GM23338 (cell line): ENCODE data around the gene LANCL3. TPM values are rescaled to one million over a fixed set of nuclear protein-coding genes. Genes with fewer than 3 reads are reported as not detected.

Experiments used
- ATAC-seq: fragments of 200-7000 bp; cut with Tn5 transposase; 3 replicates; pipeline ENCODE4 v1.9.1; 2020
- DNase-seq: peaks from one replicate; pipeline ENCODE4 v3.0.0-alpha.2; 2015; ENCODE audit warnings: low spot score
- H2AFZ ChIP-seq: fragments of 200-600 bp; sonication (generic); 2 replicates; pipeline ENCODE4 v1.8.0; 2016; ENCODE audit warnings: antibody characterized with exemption, mild to moderate bottlenecking, moderate library complexity
- H3F3A ChIP-seq: fragments of 200-600 bp; sonication (generic); replicated peaks from 2 replicates; pipeline ENCODE4 v1.8.0; 2017; ENCODE audit warnings: antibody characterized with exemption, mixed run types, low read depth
- H3K27ac ChIP-seq: fragments of 200-600 bp; sonication (generic); 2 replicates; pipeline ENCODE4 v1.6.1; 2016; ENCODE audit warnings: low read depth
- H3K27me3 ChIP-seq: fragments of 200-600 bp; sonication (generic); 2 replicates; pipeline ENCODE4 v1.8.0; 2016; ENCODE audit warnings: mild to moderate bottlenecking, mixed run types, moderate library complexity; ENCODE audit not compliant: insufficient read depth
- H3K36me3 ChIP-seq: fragments of 200-600 bp; sonication (generic); 2 replicates; pipeline ENCODE4 v1.8.0; 2016; ENCODE audit warnings: mild to moderate bottlenecking; ENCODE audit not compliant: insufficient read depth
- H3K4me1 ChIP-seq: fragments of 200-600 bp; sonication (generic); 2 replicates; pipeline ENCODE4 v1.8.0; 2016; ENCODE audit warnings: mild to moderate bottlenecking, moderate library complexity; ENCODE audit not compliant: insufficient read depth
- H3K4me2 ChIP-seq: fragments of 200-600 bp; sonication (generic); 2 replicates; pipeline ENCODE4 v1.7.1; 2017; ENCODE audit warnings: mixed run types
- H3K4me3 ChIP-seq: fragments of 200-600 bp; sonication (generic); 2 replicates; pipeline ENCODE4 v1.6.1; 2016; ENCODE audit warnings: mixed run types
- H3K79me2 ChIP-seq: fragments of 200-600 bp; sonication (generic); replicated peaks from 2 replicates; pipeline ENCODE4 v1.8.0; 2017; ENCODE audit warnings: mild to moderate bottlenecking; ENCODE audit not compliant: insufficient read depth
- H3K9me2 ChIP-seq: fragments of 200-600 bp; sonication (generic); 2 replicates; pipeline ENCODE4 v1.8.0; 2017; ENCODE audit not compliant: insufficient read depth
- H4K20me1 ChIP-seq: fragments of 200-600 bp; sonication (generic); replicated peaks from 2 replicates; pipeline ENCODE4 v1.8.0; 2017; ENCODE audit warnings: mild to moderate bottlenecking; ENCODE audit not compliant: insufficient read depth
- H3K27ac Mint-ChIP-seq: 2 replicates; pipeline ENCODE4 v1.8.0; 2020; ENCODE audit warnings: inconsistent platforms, mild to moderate bottlenecking, moderate library complexity, mixed read lengths
- H3K27me3 Mint-ChIP-seq: 3 replicates; pipeline ENCODE4 v1.8.0; 2022; ENCODE audit warnings: low read depth, mild to moderate bottlenecking, moderate library complexity, mixed read lengths, inconsistent platforms; ENCODE audit not compliant: insufficient read depth, poor library complexity
- H3K36me3 Mint-ChIP-seq: 3 replicates; pipeline ENCODE4 v1.8.0; 2021; ENCODE audit warnings: low read depth, mild to moderate bottlenecking, inconsistent platforms, moderate library complexity, mixed read lengths
- H3K4me1 Mint-ChIP-seq: 3 replicates; pipeline ENCODE4 v1.8.0; 2020; ENCODE audit warnings: mild to moderate bottlenecking, inconsistent platforms, mixed read lengths
- H3K4me3 Mint-ChIP-seq: 3 replicates; pipeline ENCODE4 v1.8.0; 2021; ENCODE audit warnings: moderate library complexity, mild to moderate bottlenecking, inconsistent platforms, mixed read lengths
- H3K9me3 Mint-ChIP-seq: 3 replicates; pipeline ENCODE4 v1.8.0; 2020; ENCODE audit warnings: moderate library complexity, mild to moderate bottlenecking, inconsistent platforms, mixed read lengths
- CREB1 ChIP-seq: fragments of 250-450 bp; sonication (Bioruptor Pico); IDR thresholded peaks from 2 replicates; pipeline ENCODE4 v1.5.0; 2020; ENCODE audit warnings: low read depth, mild to moderate bottlenecking, moderate library complexity
- ETS1 ChIP-seq: IDR thresholded peaks from 2 replicates; pipeline ENCODE4 v1.6.1; 2016; ENCODE audit warnings: antibody characterized with exemption
- EZH2 ChIP-seq: fragments of 200-600 bp; sonication (generic); IDR thresholded peaks from one replicate; pipeline ENCODE4 v1.8.0; 2017; ENCODE audit warnings: antibody characterized with exemption, mild to moderate bottlenecking, low read depth; ENCODE audit not compliant: unreplicated experiment
- JUNB ChIP-seq: IDR thresholded peaks from one replicate; pipeline ENCODE4 v1.6.1; 2016; ENCODE audit warnings: antibody characterized with exemption; ENCODE audit not compliant: unreplicated experiment
- polyA plus RNA-seq: library from polyadenylated mRNA; unstranded; fragments of >200 nt; fragmentation: Nextera tagmentation; extraction: Ambion mirVana; gene quantifications from 2 replicates; pipeline ENCODE4 v1.2.1, GENCODE V29; 2016
- total RNA-seq: library from RNA; depleted of rRNA; stranded (reverse); fragments of >200 nt; shearing (Covaris generic); gene quantifications from 2 replicates; pipeline ENCODE4 v1.2.3, GENCODE V29; 2014
- TF ChIP-seq, protein P1 (sequence below), 2 experiments: fragments of 200-600 bp in 1 of 2; sonication (generic) in 1 of 2; conservative IDR thresholded peaks; 2 replicates each; pipeline versions ENCODE4 v1.5.1 to v1.6.1; 2016 to 2017; ENCODE audit warnings: antibody characterized with exemption in 2 of 2, low read depth in 2 of 2, mild to moderate bottlenecking in 2 of 2, moderate library complexity in 1 of 2

Gene LANCL3
- total and polyA plus RNA-seq, 2 experiments from 2014 or later = 0.11 to 1.8 TPM

- Histone ChIP-seq H3K79me2 (no peaks in the 10 kb centered on the region), H3K4me2 (0 out of 2 replicates have a peak overlapping the region, but pooled peaks have one; percentile 14), H2AFZ (no peak overlapping the region), H4K20me1 (no peaks in the 10 kb centered on the region), H3K36me3 (no peaks in the 10 kb centered on the region), H3F3A (no peaks in the 10 kb centered on the region), H3K27ac (no peak overlapping the region), H3K9me2 (no peaks in the 10 kb centered on the region), H3K27me3 (no peaks in the 10 kb centered on the region), H3K4me1 (peaks cover 10% of the 10 kb centered on the region; the same call in 1 of the 2 replicates), H3K4me3 (no peak overlapping the region)
- DNase-seq = peak; percentile 47
- Mint-ChIP-seq H3K4me3 (no peak overlapping the region), H3K27ac (no peak overlapping the region), H3K9me3 (no peaks in the 10 kb centered on the region; the same call in 2 of the 3 replicates), H3K27me3 (peaks cover 7% of the 10 kb centered on the region), H3K4me1 (peaks cover 14% of the 10 kb centered on the region), H3K36me3 (no peaks in the 10 kb centered on the region)
- no peak for TF ChIP-seq ETS1
- TF ChIP-seq JUNB = no peak
- TF ChIP-seq CREB1 (CRISPR knock-in tag) = no peak
- TF ChIP-seq, protein P1, sequence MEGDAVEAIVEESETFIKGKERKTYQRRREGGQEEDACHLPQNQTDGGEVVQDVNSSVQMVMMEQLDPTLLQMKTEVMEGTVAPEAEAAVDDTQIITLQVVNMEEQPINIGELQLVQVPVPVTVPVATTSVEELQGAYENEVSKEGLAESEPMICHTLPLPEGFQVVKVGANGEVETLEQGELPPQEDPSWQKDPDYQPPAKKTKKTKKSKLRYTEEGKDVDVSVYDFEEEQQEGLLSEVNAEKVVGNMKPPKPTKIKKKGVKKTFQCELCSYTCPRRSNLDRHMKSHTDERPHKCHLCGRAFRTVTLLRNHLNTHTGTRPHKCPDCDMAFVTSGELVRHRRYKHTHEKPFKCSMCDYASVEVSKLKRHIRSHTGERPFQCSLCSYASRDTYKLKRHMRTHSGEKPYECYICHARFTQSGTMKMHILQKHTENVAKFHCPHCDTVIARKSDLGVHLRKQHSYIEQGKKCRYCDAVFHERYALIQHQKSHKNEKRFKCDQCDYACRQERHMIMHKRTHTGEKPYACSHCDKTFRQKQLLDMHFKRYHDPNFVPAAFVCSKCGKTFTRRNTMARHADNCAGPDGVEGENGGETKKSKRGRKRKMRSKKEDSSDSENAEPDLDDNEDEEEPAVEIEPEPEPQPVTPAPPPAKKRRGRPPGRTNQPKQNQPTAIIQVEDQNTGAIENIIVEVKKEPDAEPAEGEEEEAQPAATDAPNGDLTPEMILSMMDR (conservative IDR thresholded peaks at IDR 0.05; ENCODE audit: low read depth in 2 of 2) = no peak
- no peak for ATAC-seq
These were observed 80.5 kb downstream of the LANCL3 start for GRCh38 chrX:37651921-37652452.

DNA sequence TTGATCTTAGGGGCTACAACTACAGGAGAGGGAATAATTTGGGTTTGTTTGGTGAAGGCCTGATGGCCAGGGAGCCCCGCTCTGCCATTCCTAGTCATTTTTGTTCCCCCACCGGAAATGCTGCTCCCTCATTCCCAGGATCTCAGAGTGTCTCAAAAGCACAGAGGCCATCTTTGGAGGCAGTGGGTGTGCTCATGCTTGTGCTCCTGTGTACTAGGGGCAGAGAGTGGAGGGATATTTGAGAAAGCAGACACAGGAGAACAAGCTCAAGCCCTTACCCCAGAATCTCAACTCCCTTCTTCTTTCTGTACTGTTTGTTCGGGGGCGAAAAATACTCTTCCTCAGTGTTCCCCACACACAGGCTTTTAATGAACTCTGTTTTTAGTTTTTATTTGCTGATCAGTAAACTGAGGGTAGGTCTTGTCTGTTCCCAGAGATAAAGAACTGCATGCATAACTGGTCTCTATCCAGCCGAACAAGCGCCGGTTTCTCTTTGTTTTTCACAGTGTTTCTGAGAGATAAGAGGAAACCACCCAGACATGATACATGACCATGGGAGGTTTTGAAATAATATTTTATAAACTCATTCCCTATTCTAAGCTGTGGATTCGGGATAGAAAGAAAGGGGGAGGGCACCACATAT is 81.2 kb downstream of the LANCL3 start:
- Histone ChIP-seq H3K4me2 (0 out of 2 replicates have a peak overlapping the region, but pooled peaks have one; percentile 14), H3K27ac (no peak overlapping the region), H3K4me1 (peaks cover 10% of the 10 kb centered on the region; the same call in 1 of the 2 replicates), H4K20me1 (no peaks in the 10 kb centered on the region), H3K27me3 (no peaks in the 10 kb centered on the region), H3K79me2 (no peaks in the 10 kb centered on the region), H3F3A (no peaks in the 10 kb centered on the region), H3K9me2 (no peaks in the 10 kb centered on the region), H2AFZ (peak overlapping the region; percentile 74; the same call in 1 of the 2 replicates), H3K36me3 (no peaks in the 10 kb centered on the region), H3K4me3 (no peak overlapping the region)
- H3K27ac Mint-ChIP-seq = no peak overlapping the region
- H3K36me3 Mint-ChIP-seq = no peaks in the 10 kb centered on the region
- no peak for TF ChIP-seq EZH2
- H3K4me1 Mint-ChIP-seq = peaks cover 14% of the 10 kb centered on the region
- H3K9me3 Mint-ChIP-seq = no peaks in the 10 kb centered on the region; the same call in 2 of the 3 replicates
- DNase-seq = no peak
- no peak for ATAC-seq
- peaks cover 7% of the 10 kb centered on the region for H3K27me3 Mint-ChIP-seq
- no peak overlapping the region for H3K4me3 Mint-ChIP-seq
